CMK (cell line): ENCODE data around the gene ANHX.
"Not testable (repeated sequence)": the region's sequence is repeated elsewhere in the genome, so short reads cannot be mapped to it uniquely, and the experiment has no call there.

ENCODE experiments used
- DNase-seq: peaks from one replicate; pipeline ENCODE4 v3.0.0-alpha.2; 2010; ENCODE audit warnings: low read depth

Gene ANHX

DNA sequence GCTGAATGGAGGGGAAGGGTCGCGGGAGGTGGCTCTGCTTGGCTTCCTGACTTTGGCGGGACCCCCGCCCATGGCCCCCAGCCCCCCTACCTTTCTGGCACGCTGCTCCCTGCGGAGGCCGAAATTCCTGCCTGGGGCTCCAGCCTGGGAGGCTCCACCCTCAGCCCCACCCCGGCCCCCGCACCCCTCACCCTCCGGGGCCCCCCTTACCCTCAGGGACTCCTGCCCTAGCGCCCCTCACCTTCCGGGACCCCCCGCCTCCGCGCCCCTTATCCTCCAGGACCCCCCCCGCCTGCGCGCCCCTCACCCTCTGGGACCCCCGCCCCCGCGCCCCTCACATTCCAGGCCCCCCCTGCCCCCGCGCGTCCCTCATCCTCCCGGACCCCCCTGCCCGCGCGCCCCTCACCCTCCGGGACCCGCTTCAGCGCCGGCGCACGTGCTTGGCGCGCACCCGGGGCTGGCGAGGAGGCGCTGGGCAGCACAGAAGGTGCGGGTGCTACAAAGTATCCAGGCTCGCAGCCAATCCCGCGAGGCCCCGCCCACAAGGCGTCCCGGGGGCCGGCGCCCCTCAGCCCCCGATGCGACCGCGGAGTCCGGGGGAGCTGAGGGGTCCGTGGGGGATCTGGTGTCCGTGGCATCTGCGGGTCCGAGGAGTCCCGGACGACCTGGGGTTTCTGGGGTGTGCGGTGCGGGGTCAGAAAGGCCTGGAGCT is at the start of gene ANHX:
Gene ANHX, minus strand, starts transcription at position 477 of the 712 bp plus-strand sequence. CDS start 1,521 bp downstream, outside the sequence.
- DNase-seq = no peak

DNA sequence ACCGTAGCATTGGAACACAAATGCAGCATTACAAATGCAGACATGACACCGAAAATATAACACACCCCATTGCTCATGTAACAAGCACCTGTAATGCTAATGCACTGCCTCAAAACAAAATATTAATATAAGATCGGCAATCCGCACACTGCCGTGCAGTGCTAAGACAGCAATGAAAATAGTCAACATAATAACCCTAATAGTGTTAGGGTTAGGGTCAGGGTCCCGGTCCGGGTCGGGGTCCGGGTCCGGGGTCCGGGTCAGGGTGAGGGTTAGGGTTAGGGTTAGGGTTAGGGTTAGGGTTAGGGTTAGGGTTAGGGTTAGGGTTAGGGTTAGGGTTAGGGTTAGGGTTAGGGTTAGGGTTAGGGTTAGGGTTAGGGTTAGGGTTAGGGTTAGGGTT is 29.0 kb upstream of the ANHX start:
- DNase-seq = not testable (repeated sequence)

DNA sequence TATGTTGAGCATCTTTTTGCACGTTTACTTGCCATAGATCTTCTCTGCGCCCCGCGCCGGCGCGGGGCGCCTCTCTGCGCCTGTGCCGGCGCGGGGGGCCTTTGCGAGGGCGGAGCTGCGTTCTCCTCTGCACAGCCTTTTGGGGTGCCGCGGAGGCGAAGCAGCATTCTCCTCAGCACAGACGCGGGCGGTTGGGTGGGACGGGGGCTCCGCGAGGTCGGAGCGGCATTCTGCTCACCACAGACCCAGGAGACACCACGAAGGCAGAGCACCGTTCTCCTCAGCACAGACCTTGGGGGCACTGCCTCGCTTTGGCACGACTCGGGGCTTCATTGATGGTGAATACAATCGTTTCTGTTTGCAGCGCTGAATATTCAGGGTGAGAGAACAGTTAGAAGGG is 28.5 kb upstream of the ANHX start:
- DNase-seq = no peak

DNA sequence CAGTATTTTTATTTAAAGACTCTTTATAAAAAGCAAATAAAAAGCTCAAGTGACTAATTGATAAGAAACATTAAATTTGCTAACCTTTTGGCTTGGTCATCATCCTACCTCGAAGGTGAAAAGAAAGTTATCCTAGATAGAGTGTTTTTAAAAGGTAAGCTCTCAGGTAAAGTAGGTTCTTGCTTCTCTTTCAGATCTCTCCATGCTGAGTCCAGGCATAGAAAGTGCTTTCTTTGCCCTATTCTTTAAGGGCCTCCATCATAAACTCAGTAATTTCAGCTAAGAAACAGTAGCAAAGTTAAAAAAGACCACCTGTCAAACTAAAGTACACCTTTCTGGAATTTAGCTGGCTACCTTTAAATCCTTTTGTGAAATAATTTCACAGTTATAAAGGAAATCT is 20.6 kb upstream of the ANHX start:
- DNase-seq = no peak

DNA sequence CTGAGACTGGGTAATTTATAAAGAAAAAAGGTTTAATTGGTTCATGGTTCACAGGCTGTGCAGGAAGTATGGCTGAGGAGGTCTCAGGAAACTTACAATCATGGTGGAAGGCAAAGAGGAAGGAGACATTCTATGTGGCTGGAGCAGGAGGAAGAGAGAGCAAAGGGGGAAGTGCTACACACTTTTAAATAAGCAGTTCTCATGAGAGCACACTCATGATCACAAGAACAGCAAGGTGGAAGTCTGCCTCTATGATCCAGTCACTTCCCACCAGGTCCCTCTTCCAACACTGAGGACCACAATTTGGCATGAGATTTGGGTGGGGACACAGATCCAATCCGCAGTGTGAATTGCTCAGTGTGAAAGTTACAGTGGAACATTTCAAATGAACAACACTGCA is 20.2 kb upstream of the ANHX start:
- not testable (repeated sequence) for DNase-seq

DNA sequence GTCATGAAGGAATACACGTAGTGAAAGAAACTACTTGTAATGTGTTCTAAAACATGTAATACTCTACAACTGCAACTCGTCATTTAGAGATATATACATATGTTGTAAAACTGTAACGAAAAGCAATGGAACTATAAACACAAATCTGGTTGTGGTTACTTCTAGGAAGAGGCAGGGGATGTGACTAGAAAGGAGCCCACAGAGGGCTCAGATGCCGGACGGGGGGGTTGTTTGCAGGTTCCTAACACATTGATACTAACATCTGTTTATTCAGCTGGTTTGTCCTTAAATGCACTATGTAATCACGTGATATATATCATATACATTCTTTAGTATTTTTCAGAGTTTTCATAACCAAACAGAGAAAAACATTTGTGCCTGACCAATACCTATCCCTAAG is 16.1 kb upstream of the ANHX start:
- DNase-seq = no peak

DNA sequence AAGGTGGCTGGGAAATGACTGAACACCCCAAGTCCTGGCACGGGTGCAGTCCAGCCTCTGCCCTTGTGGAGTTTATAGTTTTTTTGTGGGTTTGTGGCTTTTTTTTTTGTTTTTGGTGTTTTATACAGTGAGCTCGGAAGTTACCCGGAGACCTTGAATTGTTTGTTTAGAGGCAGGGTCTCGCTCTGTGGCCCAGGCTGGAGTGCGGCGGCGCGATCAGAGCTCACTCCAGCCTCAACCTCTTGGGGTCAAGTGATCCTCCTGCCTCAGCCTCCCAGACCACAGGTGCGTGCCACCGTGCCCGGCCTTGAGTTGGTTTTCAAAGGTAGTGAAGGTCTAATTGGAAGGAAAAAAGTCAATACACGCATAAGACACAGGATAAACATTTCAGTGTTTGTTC is 879 bp upstream of the ANHX start:
- DNase-seq = no peak

DNA sequence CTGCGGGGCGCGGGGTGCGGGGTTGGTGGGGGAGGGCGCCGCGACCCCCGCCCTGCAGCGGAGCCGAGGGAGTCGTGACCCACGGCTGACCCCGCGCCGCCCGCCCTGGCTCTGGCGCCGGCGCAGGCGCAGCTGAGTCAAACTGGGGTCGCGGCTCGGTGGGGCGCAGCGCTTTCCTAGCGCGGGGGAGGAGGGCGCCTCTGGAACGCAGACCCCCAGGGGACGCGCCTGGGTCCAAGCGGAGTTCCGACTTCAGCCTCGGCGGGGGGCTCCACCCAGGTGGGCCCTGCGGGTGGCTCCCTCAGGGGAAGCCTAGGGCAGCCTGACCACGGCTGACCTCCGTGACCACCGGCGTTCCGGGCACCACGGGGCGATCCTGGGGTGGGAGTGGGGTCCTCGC is 467 bp upstream of the ANHX start:
- no peak for DNase-seq

DNA sequence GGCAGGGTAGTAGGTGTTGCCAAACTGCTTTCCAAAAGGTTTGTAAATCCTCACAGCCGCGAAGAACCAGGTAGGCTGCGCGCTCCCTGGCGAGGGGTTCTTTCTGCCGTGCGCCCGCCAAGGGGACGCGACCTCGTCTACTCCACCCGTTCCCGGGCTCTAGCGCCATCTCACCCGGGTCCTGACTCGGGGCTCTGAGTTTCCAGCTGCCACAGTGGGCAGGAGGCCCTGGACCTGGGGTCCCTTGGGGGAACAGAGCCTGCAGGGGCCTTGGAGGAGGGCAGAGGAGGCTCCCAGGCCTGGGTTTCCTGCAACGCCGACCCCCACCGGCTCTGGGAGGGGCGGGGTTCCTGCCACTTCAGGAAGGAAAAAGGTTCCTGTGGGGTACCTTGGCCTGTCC is 706 bp downstream of the ANHX start:
- no peak for DNase-seq

DNA sequence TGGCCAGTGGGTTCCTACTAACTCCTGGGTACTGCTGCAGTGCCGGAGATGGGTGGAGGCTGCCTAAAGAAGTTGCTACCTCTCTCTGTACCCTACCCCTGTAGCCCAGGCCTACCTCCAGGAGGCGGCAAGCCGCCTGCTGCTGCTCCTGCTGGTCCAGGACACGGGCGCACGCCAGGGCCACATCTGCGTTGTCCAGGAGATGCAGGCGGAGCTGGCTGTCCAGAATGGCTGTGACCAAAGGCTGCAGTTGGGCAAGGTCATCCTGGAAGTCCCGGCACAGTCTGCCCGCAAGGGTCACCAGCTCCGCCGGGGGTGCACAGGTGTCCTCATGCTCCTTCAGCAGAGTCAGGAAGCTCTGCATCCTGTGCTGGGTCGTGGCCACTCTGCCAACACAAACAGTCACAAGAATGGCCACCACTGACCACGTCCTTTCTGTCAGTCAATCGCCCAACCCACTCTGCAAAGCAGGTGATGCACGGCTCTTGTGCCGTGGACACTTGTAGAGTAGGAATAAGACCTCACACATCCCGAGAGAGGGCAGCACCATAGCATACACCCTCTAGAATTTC is 1.6 kb downstream of the ANHX start:
- DNase-seq = no peak

DNA sequence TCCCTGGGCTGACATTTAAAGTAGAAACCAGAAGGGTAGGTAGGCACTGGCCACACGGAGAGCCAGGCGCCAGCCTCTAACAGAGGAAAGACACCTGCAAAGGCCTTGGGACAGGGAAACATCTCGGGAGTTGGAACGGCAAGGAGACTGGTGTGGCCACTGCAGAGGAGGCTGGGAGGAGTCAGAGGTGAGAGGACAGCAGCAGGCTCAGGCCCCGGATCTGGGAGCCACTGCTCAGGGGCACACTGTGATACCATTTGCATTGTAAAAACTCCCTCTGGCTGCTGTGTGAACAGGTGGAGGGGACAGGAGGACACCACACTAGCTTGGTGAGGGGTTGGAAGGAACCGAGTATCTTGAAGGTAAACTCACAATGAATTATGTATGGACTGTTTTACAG is 2.7 kb downstream of the ANHX start:
- DNase-seq = no peak

DNA sequence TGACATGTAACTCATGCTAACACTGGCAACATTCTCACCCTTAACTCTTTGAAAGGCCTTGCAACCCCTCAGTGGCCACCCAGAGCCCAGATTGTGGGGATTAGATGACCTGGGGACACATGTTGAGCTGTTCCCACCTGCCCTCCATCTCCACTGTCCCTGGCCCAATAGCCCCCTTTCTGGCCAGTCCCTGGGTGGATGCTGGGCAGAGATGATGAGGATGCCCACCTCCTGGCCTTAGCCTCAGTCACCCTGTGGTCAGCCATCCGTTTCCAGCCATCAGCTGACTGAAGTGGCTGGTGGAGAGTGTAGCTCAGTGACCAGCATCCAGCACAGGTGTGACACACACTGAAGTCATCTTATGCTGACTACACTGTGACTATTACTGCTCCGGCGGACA is 4.7 kb downstream of the ANHX start:
- no peak for DNase-seq

DNA sequence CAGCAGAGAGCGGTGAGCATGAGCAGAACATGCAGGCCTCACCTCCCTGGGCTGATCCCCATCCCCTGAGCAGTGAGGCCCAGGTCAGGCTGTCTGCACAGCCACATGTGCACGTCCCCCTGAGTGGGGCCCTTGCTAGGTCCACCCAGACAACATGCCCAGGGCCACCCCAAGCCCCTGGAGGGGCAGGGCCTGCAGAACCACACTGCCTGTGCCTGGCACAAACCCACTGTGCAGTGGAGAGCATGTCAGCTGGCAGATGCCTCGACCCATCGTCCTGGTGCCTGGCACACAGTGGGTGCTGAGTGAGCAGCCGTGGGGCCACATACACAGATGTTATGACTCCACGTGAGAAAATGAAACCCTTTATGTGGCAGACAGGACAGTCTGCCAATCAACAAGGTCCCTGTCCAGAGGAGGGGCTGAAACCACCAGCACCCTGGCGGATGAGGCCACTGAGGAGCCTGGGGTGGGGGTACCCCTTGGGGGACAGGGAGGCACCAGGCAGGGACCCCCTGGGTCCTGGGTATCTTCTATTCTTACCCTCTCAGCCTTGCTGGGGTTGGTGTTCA is 8.3 kb downstream of the ANHX start:
- no peak for DNase-seq

DNA sequence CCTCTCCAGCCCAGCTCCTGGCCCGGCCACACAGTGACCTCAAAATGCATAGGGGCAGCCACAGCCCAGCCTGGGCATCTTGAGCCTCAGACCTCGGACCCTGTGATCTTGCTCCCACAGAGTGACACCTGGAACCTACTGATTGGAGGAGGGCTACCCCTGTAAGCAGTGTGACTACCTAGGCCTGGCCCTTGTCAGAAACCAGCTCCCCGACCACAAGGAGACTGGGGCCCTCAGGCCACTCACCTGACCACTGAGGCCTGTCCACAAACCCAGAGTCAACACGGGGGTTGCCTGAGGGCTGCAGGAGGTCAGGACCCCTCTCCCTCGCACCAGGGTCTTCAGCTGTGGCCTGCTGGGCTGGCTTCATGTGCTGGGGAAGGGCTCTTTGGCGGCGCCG is 9.0 kb downstream of the ANHX start:
- no peak for DNase-seq

DNA sequence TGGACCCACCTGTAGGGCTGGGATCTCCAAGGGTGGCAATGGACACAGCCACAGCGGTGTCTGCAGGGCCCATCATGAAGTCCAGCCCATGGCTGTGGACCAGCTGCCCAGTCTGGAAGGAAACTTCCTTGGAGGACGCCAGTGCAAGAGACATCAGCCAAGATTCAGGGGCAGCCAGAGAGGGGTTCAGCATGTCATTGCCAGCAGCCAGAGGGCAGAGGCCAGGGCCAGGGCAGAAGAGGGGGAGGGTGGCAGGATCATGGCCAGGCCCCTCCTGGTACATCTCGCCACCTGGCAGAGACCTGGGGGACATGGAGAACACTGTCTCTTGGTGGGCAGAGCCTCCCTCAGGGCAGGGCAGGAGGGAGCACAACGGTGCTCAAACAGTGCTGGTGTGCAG is 10.2 kb downstream of the ANHX start:
- DNase-seq = no peak

DNA sequence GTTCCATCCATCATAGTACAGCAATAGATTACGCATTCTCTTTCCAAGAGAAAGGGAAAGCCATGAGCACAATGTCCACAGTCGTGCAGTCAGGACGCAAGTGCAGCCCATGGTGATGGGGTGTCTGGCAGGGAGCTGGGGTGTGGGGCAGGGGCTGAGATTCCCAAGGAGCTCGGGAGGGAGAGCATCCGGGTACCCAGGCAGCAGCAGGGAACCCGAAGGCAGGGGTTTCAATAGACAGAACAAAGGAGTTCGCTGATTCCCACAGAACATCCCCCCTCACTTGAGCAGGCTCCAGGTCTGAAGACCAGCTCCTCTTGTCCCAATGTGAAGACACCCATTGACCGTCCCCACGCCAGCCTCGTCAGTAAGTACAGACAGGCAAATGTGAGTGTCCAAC is 13.5 kb downstream of the ANHX start:
- no peak for DNase-seq

DNA sequence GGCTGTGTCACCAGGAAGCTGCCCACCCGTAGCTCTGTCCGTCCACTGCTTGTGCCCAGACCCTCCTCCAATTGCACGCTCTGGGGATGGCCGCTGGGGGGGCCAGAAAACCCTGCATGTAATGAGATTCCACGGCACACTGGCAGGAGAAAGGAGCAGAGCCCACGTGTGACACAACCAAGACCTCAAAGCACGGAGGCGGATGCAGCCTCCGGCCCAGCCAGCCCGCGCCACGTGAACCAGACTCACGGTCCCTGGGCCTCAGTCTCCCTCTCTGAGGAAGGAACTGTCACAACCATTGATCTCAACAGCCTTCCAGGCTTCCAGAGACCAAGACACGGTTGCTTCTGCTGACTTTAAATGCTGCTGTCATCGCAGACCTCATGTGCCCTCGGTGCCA is 14.4 kb downstream of the ANHX start:
- DNase-seq = no peak

DNA sequence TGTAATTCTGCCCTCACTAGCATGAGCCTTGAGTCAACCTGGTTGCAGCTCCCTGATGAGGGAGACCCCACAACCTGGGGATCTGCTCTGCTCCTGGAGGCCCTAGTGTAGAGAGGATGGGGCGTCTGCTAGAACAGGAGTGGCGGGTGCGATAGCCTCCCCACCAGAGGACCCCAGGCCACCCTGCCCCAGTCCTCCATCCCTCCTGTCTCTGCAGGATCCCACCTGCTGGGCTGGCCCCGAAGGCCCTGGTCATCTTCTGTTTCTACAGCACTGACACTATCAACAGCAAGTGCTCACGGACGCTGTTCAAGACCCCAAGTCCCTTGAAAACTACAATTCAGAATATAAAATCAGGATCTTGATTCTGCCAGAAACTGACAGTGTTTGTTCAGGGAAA is 15.2 kb downstream of the ANHX start:
- no peak for DNase-seq

DNA sequence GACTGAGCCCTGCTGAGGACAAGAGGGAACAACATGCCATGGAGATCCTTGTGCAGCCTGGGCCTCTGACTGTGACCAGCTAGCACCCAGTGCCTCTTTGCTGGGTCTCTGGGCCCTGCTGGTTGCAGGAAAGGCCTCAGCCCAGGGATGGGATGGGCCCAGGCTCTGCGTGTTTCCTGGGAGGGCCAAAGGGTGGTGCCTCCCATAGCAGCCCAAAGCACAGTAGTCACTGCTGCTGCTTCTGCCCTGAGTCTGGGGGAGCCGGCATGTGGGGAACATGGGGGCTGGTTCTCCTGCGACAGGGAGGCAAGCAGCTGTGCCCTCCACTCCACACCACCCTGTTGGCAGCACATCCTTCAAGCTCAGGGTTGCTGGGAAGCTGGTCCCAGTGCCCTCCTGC is 18.5 kb downstream of the ANHX start:
- no peak for DNase-seq

DNA sequence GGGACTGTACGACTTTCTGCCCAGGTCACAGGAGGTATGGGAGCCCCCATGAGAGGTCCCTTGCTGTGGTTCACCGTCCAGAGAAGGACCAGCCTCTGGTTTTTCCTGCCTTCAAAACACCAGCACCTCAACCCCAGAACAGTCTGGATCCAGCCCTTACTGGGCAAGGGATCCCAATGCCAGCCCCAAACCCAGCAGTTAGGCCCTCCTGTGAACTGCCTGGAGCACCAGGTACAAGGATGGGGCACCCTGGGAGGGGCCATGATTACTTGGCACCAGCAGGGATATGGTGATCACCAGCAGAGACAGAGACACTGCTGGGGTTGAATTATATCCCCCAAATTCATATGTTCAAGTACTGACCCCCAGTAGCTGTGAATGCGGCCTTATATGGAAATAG is 20.0 kb downstream of the ANHX start:
- no peak for DNase-seq

DNA sequence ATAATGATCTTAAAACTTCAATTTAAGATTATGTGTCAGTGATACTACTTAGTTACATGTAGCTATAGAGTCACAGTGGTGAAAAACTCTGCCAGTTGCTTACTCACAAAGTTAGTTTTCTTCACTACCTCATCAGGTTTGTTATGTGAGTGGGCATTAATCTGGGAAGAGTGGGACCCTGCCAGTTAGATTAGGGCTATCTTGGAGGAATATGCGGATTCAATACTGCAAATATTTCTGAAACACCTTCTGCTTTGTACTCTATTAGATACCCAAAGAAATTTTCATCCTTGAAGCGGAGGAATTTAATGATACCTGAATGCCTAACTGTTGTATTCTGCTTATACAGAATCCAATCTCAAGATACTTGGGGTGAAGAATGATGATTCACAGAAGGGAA is 29.3 kb downstream of the ANHX start:
- no peak for DNase-seq

DNA sequence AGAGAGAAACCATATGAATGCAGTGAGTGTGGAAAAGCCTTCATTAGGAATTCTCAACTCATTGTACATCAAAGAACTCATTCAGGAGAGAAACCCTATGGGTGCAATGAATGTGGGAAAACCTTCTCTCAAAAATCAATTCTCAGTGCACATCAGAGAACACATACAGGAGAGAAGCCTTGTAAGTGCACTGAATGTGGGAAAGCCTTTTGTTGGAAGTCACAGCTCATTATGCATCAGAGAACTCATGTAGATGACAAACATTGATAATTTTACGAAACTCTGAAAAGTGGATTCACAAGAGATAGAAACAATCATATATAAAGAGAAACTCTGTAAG is 31.4 kb downstream of the ANHX start:
- no peak for DNase-seq

DNA sequence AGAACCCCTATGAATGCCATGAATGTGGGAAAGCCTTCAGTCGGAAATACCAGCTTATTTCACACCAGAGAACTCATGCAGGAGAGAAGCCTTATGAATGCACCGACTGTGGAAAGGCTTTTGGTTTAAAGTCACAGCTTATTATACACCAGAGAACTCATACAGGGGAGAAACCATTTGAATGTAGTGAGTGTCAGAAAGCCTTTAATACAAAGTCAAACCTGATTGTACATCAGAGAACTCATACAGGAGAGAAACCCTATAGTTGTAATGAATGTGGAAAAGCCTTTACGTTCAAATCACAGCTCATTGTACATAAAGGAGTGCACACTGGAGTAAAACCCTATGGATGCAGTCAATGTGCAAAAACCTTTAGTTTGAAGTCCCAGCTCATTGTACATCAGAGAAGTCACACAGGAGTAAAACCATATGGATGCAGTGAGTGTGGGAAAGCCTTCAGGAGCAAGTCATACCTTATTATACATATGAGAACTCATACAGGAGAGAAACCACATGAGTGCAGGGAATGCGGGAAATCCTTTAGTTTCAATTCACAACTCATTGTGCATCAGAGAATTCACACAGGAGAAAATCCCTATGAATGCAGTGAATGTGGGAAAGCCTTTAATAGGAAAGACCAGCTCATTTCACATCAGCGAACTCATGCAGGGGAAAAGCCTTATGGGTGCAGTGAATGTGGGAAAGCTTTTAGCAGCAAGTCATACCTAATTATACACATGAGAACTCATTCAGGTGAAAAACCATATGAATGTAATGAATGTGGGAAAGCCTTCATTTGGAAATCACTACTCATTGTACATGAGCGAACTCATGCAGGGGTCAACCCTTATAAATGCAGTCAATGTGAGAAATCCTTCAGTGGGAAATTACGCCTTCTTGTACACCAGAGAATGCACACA is 32.1 kb downstream of the ANHX start:
- no peak for DNase-seq
